Vagina (tissue), 2 donors: Measurements from ENCODE around the gene LRRC27.

Experiments used
- POLR2A ChIP-seq, 2 donors: fragments of 450-650 bp; IDR thresholded peaks; one replicate each; pipeline ENCODE4 v1.6.1; 2017; ENCODE audit warnings: antibody characterized with exemption in 2 of 2, mild to moderate bottlenecking in 2 of 2, moderate library complexity in 2 of 2
- POLR2AphosphoS5 ChIP-seq, 2 donors: sonication (generic); formaldehyde crosslinking; IDR thresholded peaks; one replicate each; pipeline ENCODE4 v1.9.0; 2017; ENCODE audit warnings: antibody characterized with exemption in 2 of 2, mild to moderate bottlenecking in 2 of 2, low read depth in 1 of 2; ENCODE audit not compliant: insufficient read depth in 1 of 2
- TF ChIP-seq, protein P1 (sequence below), 3 experiments: fragments of 450-650 bp in 2 of 3; fragments of 200-600 bp in 1 of 3; sonication (generic) in 1 of 3; IDR thresholded peaks; one replicate each; pipeline ENCODE4 v1.5.1; 2017 to 2019; ENCODE audit warnings: antibody characterized with exemption in 3 of 3, mild to moderate bottlenecking in 2 of 3, moderate library complexity in 2 of 3

DNA sequence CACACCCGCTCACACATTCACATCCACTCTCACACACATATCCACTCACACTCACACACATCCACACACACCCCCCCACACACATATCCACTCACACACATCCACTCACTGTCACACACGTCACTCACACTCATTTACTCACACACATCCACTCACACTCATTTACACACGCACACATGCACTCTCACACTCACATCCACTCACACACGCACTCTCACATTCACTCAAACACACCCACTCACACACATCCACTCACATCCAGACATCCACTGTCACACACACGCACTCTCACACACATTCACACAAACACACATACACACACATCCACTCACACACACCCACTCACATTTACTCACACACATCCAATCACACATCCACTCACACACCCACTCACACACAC is 83.3 kb downstream of the LRRC27 start:
- TF ChIP-seq, protein P1, sequence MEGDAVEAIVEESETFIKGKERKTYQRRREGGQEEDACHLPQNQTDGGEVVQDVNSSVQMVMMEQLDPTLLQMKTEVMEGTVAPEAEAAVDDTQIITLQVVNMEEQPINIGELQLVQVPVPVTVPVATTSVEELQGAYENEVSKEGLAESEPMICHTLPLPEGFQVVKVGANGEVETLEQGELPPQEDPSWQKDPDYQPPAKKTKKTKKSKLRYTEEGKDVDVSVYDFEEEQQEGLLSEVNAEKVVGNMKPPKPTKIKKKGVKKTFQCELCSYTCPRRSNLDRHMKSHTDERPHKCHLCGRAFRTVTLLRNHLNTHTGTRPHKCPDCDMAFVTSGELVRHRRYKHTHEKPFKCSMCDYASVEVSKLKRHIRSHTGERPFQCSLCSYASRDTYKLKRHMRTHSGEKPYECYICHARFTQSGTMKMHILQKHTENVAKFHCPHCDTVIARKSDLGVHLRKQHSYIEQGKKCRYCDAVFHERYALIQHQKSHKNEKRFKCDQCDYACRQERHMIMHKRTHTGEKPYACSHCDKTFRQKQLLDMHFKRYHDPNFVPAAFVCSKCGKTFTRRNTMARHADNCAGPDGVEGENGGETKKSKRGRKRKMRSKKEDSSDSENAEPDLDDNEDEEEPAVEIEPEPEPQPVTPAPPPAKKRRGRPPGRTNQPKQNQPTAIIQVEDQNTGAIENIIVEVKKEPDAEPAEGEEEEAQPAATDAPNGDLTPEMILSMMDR (IDR thresholded peaks at IDR 0.05): no peak
- TF ChIP-seq POLR2AphosphoS5 (IDR thresholded peaks at IDR 0.05; ENCODE audit: insufficient read depth in 1 of 2, low read depth in 1 of 2): no peak
- no peak for TF ChIP-seq POLR2A (IDR thresholded peaks at IDR 0.05)
